ENCODE results near the gene ADGRL1.
"Not testable (repeated sequence)": the region's sequence is repeated elsewhere in the genome, so short reads cannot be mapped to it uniquely, and the experiment has no call there.

ADGRL1 gene

DNA sequence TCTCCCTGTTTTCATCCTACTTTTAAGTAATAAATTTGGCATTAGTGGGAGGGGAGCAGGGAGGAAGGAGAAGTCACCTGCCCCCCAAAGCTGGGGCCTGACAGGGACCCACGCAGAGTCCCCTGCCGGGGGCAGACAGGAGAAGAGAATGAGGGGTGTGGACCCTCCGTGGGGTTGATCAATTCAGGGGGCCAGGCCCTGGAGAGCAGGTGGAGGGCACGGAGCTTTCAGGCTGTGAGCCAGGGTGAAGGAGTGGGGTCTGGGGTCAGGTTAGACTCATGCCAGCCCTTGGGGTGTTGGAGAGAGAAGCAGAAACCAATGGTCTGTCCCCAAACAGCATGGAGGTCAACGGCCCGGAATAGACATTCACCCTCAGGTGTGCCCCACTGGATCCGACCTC lies 1.8 kb downstream of the ADGRL1 start:
- no CpG with 5 or more reads among the region's 7 CpGs for WGBS (ENCODE audit: insufficient coverage, insufficient read length)
- not testable (repeated sequence) for H3K27ac ChIP-seq (ENCODE audit: low read length); H3K27me3 ChIP-seq (ENCODE audit: control insufficient read depth, insufficient read depth, low read length); H3K36me3 ChIP-seq (ENCODE audit: control insufficient read depth, insufficient read depth, low read length); H3K4me1 ChIP-seq (ENCODE audit: control insufficient read depth, insufficient read depth, low read length); DNase-seq (ENCODE audit: low read depth, low spot score); H3K9me3 ChIP-seq (ENCODE audit: control insufficient read depth, insufficient read depth, low read length)
- peak overlapping the region; percentile 97; the same call in 1 of the 2 replicates for H3K4me3 ChIP-seq (ENCODE audit: low read length)

DNA sequence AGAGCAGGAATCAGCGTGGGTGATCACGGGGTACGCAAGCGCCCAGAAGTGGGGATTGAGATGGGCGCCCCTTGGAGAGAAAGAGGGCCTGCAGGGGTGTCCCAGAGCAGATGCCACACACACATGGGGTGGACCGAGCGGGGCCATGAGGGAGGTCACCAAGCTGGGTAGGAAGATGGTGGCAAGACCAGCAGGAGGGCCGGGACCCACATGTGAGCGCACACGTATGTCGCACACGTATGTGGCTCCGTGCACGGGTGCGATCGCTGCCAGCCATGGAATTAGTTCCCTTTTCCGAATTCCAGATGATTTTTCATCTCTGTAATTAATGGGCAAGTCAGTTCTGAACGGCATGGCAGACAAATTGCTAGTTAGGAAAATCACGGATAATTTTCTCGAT lies 2.2 kb downstream of the ADGRL1 start:
- H3K4me1 ChIP-seq (ENCODE audit: control insufficient read depth, insufficient read depth, low read length); H3K9me3 ChIP-seq (ENCODE audit: control insufficient read depth, insufficient read depth, low read length); H3K27me3 ChIP-seq (ENCODE audit: control insufficient read depth, insufficient read depth, low read length); H3K36me3 ChIP-seq (ENCODE audit: control insufficient read depth, insufficient read depth, low read length); H3K27ac ChIP-seq (ENCODE audit: low read length); H3K4me3 ChIP-seq (ENCODE audit: low read length); DNase-seq (ENCODE audit: low read depth, low spot score): not testable (repeated sequence)
- no CpG with 5 or more reads among the region's 20 CpGs for WGBS (ENCODE audit: insufficient coverage, insufficient read length)

DNA sequence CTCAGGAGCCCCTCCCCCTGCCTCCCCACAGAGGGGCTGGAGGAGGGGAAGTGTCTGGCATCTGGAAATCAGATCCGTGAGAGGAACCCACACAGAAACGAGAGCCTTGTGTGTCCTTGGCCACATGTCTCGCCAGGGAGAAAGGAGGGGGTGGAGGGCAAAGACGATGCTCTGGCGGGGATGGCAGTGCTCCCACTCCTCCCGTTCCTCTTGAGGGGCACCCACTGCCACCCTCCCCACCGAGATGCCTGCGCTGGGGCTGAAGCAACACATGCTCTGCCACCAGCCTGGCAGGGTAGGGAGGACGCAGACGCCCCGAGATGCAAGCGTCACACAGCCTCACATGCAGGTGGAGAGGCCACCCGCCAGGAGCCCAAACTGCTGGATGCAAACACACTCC lies 2.8 kb downstream of the ADGRL1 start:
- H3K27me3 ChIP-seq (ENCODE audit: control insufficient read depth, insufficient read depth, low read length) = no peaks in the 10 kb centered on the region
- WGBS (ENCODE audit: insufficient coverage, insufficient read length) = no CpG with 5 or more reads among the region's 13 CpGs
- DNase-seq (ENCODE audit: low read depth, low spot score) = no peak

DNA sequence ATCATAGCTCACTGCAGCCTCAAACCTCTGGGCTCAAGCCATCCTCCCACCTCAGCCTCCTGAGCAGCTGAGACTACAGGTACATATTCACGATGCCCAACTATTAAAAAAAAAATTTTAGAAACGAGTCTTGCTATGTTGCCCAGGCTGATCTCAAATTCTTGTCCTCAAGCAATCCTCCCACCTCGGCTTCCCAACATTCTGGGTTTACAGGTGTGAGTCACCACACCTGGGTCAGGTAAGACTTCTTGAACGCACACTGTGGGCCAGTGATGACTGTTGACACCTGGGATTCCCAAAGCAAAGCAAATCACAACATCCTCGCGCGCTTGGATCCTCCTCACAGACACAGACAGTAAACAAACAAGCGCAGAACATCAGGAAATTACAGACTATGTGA lies 4.5 kb downstream of the ADGRL1 start:
- H3K36me3 ChIP-seq (ENCODE audit: control insufficient read depth, insufficient read depth, low read length); H3K4me3 ChIP-seq (ENCODE audit: low read length); H3K27me3 ChIP-seq (ENCODE audit: control insufficient read depth, insufficient read depth, low read length); H3K27ac ChIP-seq (ENCODE audit: low read length); DNase-seq (ENCODE audit: low read depth, low spot score); H3K4me1 ChIP-seq (ENCODE audit: control insufficient read depth, insufficient read depth, low read length); H3K9me3 ChIP-seq (ENCODE audit: control insufficient read depth, insufficient read depth, low read length): not testable (repeated sequence)
- WGBS (ENCODE audit: insufficient coverage, insufficient read length) = no CpG with 5 or more reads among the region's 8 CpGs

More for the DNA sequence above, 2.8 kb downstream of the ADGRL1 start:
- no peaks in the 10 kb centered on the region for H3K36me3 ChIP-seq (ENCODE audit: control insufficient read depth, insufficient read depth, low read length)
- H3K4me3 ChIP-seq (ENCODE audit: low read length) = no peak overlapping the region
- no peaks in the 10 kb centered on the region for H3K9me3 ChIP-seq (ENCODE audit: control insufficient read depth, insufficient read depth, low read length)
- no peak overlapping the region for H3K27ac ChIP-seq (ENCODE audit: low read length)
- H3K4me1 ChIP-seq (ENCODE audit: control insufficient read depth, insufficient read depth, low read length) = peaks cover 6% of the 10 kb centered on the region

DNA sequence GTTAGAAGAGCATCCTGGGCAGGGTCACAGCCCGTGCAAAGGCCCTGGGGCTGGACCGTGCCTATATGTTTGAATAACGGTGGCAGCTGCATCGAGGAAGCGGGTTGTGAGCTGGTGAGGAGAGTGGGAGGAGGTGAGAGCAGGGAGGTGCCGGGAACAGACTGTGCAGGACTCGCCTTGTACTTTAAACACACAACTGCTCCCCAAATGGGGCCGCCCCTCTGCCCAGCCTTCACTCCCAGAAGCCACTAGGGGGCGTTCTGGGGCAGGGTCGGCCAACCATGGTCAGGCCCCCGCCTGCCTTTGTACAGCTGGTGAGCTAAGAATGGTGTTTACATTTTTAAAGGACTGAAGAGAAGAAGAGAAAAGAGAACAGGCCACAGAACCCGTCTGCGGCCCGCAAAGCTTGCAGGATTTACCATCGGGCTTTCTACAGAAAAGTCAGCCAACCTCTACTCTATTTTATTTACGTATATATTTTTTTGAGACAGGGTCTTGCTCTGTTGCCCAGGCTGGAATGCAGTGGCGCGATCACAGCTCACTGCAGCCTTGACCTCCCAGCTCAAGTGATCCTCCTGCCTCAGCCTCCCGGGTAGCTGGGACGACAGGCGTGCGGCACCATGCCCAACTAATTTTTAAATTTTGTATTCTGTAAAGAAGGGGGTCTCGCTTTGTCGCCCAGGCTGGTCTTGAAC lies 5.7 kb downstream of the ADGRL1 start:
- no CpG with 5 or more reads among the region's 24 CpGs for WGBS (ENCODE audit: insufficient coverage, insufficient read length)
- H3K4me1 ChIP-seq (ENCODE audit: control insufficient read depth, insufficient read depth, low read length); DNase-seq (ENCODE audit: low read depth, low spot score): not testable (repeated sequence)

DNA sequence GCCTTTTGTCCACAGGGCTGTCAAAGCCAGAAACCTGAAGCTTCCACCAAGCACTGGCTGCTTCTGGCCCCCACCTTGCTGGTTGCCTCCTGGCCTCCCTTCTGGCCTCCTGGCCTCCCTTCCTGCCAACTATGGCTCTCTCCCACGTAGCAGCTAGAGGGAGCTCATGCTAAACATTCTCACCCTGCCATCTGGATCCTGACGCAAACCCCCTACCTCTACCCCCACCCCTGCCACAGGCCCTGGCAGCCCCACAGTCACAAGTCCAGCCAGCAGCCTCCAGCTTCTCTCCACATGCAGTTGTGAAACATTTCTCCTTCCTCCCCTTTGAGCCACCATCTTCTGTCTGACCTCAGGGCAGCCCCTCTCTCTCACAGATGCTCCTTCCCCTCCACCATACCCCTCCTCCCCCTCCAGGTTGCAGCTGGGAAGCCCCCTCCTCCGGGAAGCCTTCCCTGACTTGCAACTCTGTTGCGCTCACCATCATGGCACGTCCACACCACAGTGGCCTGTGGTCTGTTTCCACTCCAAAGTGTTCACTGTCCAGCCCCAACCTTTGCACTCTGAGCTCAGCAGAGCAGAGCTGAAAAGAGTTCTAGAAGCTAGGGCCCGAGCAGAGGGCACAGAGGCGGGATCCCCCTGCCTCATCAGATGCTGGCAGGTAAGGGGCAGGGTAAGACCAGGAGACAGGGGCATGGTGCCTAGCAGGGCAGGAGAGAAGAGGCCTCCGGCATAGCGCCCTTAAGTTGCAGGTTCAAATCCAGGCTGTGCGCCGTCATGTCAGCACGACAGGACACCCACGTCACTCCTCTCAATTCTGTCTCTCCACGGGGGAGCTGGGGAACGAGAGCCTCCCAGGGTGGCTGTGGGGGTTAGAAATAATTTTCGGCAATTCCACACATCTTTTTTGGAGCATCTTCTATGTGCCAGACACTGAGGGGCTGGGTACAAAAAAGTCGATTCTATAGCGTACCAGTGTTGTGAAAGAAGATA lies 7.3 kb downstream of the ADGRL1 start:
- peaks cover 3% of the 10 kb centered on the region for H3K4me1 ChIP-seq (ENCODE audit: control insufficient read depth, insufficient read depth, low read length)
- no peaks in the 10 kb centered on the region for H3K27me3 ChIP-seq (ENCODE audit: control insufficient read depth, insufficient read depth, low read length)
- no peak overlapping the region for H3K4me3 ChIP-seq (ENCODE audit: low read length)
- H3K36me3 ChIP-seq (ENCODE audit: control insufficient read depth, insufficient read depth, low read length) = no peaks in the 10 kb centered on the region
- no peak overlapping the region for H3K27ac ChIP-seq (ENCODE audit: low read length)
- no peak for DNase-seq (ENCODE audit: low read depth, low spot score)
- H3K9me3 ChIP-seq (ENCODE audit: control insufficient read depth, insufficient read depth, low read length) = no peaks in the 10 kb centered on the region
- 100% methylated on average over 1 of the region's 18 CpGs for WGBS (ENCODE audit: insufficient coverage, insufficient read length)

More for the DNA sequence above, 5.7 kb downstream of the ADGRL1 start:
- not testable (repeated sequence) for H3K4me3 ChIP-seq (ENCODE audit: low read length); H3K9me3 ChIP-seq (ENCODE audit: control insufficient read depth, insufficient read depth, low read length); H3K27me3 ChIP-seq (ENCODE audit: control insufficient read depth, insufficient read depth, low read length); H3K36me3 ChIP-seq (ENCODE audit: control insufficient read depth, insufficient read depth, low read length); H3K27ac ChIP-seq (ENCODE audit: low read length)

DNA sequence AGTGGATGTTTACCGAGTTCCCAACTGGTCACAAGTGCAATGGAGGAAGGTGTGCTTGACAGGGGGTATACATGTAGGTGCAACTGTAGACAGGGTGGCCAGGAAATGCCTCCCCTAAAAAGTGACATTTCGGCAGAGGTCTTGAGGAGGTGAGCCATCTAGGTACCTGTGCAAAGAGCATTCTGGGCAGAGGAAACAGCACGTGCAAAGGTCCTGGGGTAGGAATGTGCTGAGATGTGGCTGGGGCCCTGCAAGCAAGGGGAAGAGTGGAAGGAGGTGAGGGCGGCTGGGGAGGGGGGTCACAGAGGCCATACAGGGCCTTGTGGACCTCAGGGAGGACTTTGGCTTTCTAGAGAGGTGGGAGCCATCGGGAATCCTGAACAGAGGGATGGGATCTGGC lies 8.1 kb downstream of the ADGRL1 start:
- Histone ChIP-seq H3K4me3 (ENCODE audit: low read length) (no peak overlapping the region), H3K27ac (ENCODE audit: low read length) (no peak overlapping the region), H3K9me3 (ENCODE audit: control insufficient read depth, insufficient read depth, low read length) (no peaks in the 10 kb centered on the region), H3K4me1 (ENCODE audit: control insufficient read depth, insufficient read depth, low read length) (no peaks in the 10 kb centered on the region), H3K36me3 (ENCODE audit: control insufficient read depth, insufficient read depth, low read length) (no peaks in the 10 kb centered on the region), H3K27me3 (ENCODE audit: control insufficient read depth, insufficient read depth, low read length) (no peaks in the 10 kb centered on the region)
- no peak for DNase-seq (ENCODE audit: low read depth, low spot score)
- WGBS (ENCODE audit: insufficient coverage, insufficient read length) = no CpG with 5 or more reads among the region's 5 CpGs

DNA sequence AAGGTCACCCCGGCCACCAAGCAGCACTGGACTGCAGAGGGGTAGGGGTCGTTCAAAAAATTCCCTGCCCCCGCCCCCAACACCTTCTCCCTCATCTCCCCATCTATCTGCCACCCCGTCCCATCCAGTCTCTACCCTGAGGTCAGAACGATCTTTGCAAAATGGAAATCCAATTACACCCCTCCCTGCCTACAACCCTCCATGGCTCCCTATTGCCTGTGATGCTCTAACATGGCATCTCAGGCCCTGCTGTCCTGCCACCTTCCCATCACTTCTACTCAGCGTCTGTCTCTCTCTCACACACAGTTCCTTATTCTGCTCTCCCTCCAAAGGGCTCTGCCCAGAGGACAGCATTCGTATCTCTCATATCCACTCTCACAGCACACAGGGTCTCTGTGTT lies 8.7 kb downstream of the ADGRL1 start:
- H3K27ac ChIP-seq (ENCODE audit: low read length); DNase-seq (ENCODE audit: low read depth, low spot score); H3K27me3 ChIP-seq (ENCODE audit: control insufficient read depth, insufficient read depth, low read length); H3K4me1 ChIP-seq (ENCODE audit: control insufficient read depth, insufficient read depth, low read length); H3K9me3 ChIP-seq (ENCODE audit: control insufficient read depth, insufficient read depth, low read length); H3K4me3 ChIP-seq (ENCODE audit: low read length); H3K36me3 ChIP-seq (ENCODE audit: control insufficient read depth, insufficient read depth, low read length): not testable (repeated sequence)
- no CpG with 5 or more reads among the region's 7 CpGs for WGBS (ENCODE audit: insufficient coverage, insufficient read length)

DNA sequence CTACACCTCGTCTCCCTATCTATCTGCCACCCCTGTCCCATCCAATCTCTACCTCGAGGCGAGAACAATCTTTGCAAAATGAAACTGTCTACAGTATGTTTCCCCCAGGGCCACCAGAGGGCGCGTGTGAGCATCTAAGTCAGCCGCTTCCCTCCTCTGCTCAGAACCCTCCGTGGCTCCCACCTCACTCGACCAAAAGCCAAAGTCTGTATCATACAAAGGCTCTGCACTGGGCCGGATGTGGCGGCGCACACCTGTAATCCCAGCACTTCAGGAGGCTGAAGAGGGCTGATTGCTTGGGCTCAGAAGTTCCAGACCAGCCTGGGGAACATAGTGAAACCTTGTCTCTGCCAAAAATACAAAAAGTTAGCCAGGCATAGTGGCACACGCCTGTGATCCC lies 9.9 kb downstream of the ADGRL1 start:
- H3K27ac ChIP-seq (ENCODE audit: low read length); H3K4me1 ChIP-seq (ENCODE audit: control insufficient read depth, insufficient read depth, low read length); DNase-seq (ENCODE audit: low read depth, low spot score); H3K36me3 ChIP-seq (ENCODE audit: control insufficient read depth, insufficient read depth, low read length); H3K27me3 ChIP-seq (ENCODE audit: control insufficient read depth, insufficient read depth, low read length); H3K4me3 ChIP-seq (ENCODE audit: low read length); H3K9me3 ChIP-seq (ENCODE audit: control insufficient read depth, insufficient read depth, low read length): not testable (repeated sequence)
- WGBS (ENCODE audit: insufficient coverage, insufficient read length) = no CpG with 5 or more reads among the region's 12 CpGs

DNA sequence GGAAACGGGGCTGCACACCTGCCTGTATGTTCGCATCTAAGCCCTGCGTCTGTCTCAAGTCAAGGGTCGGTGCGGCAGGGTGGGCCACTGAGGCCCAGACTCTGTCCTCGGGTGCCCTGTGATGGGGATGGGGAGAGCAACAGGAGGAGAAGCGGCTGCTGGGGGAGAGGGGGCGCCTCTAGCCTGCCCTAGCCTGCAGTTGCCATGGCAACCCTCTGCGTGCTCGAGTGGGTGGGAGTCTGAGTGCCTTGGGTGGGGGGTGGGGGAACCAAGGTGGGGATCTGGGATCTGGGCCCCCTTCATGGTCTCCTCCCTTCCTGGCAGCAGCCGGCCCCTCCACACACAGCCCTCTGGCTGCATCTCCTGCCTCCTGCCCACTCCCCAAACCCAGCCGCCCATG lies 10.8 kb downstream of the ADGRL1 start:
- H3K27me3 ChIP-seq (ENCODE audit: control insufficient read depth, insufficient read depth, low read length); DNase-seq (ENCODE audit: low read depth, low spot score); H3K4me3 ChIP-seq (ENCODE audit: low read length); H3K36me3 ChIP-seq (ENCODE audit: control insufficient read depth, insufficient read depth, low read length); H3K9me3 ChIP-seq (ENCODE audit: control insufficient read depth, insufficient read depth, low read length); H3K4me1 ChIP-seq (ENCODE audit: control insufficient read depth, insufficient read depth, low read length); H3K27ac ChIP-seq (ENCODE audit: low read length): not testable (repeated sequence)
- no CpG with 5 or more reads among the region's 12 CpGs for WGBS (ENCODE audit: insufficient coverage, insufficient read length)

Data from iPS DF 6.9 (cell line).